Activated CD8-positive, alpha-beta memory T cell treated with anti-CD3 and anti-CD28 coated beads for 24 hours (primary cell): ENCODE measurements around the gene LYRM9.
A peak's percentile ranks its signal among the peaks of the same experiment; 100 is the strongest.
"Not testable (repeated sequence)": the region's sequence is repeated elsewhere in the genome, so short reads cannot be mapped to it uniquely, and the experiment has no call there.

Experiments
- DNase-seq: peaks from one replicate; pipeline ENCODE4 v3.0.0-alpha.2; 2020

LYRM9 gene

GRCh38 chr17:27892866-27893769 lies at the start of gene LYRM9:
Gene LYRM9, minus strand, starts transcription at chr17:27893365. Its CDS starts 10,671 bp downstream, at chr17:27882694.
- peak; percentile 98 for DNase-seq

GRCh38 chr17:27940503-27941428 lies 47.6 kb upstream of the LYRM9 start:
- no peak for DNase-seq

GRCh38 chr17:27939474-27940465 lies 46.6 kb upstream of the LYRM9 start:
- DNase-seq, result no peak

GRCh38 chr17:27938864-27939263 lies 45.7 kb upstream of the LYRM9 start:
- no peak for DNase-seq

GRCh38 chr17:27938241-27938640 lies 45.1 kb upstream of the LYRM9 start:
- no peak for DNase-seq

- DNase-seq, result no peak
Measured at GRCh38 chr17:27937025-27937546, 43.9 kb upstream of the LYRM9 start.

- DNase-seq, result no peak
Measured at GRCh38 chr17:27930000-27930399, 36.8 kb upstream of the LYRM9 start.

GRCh38 chr17:27928587-27928986 lies 35.4 kb upstream of the LYRM9 start:
- DNase-seq, result no peak

GRCh38 chr17:27927781-27928180 lies 34.6 kb upstream of the LYRM9 start:
- no peak for DNase-seq

- no peak for DNase-seq
Measured at GRCh38 chr17:27921599-27921998, 28.4 kb upstream of the LYRM9 start.

GRCh38 chr17:27921077-27921476 lies 27.9 kb upstream of the LYRM9 start:
- DNase-seq, result no peak

GRCh38 chr17:27920569-27920968 lies 27.4 kb upstream of the LYRM9 start:
- no peak for DNase-seq

- DNase-seq, result no peak
Measured at GRCh38 chr17:27919079-27919478, 25.9 kb upstream of the LYRM9 start.

- DNase-seq, result no peak
Measured at GRCh38 chr17:27918498-27918897, 25.3 kb upstream of the LYRM9 start.

- no peak for DNase-seq
Measured at GRCh38 chr17:27917000-27917399, 23.8 kb upstream of the LYRM9 start.

GRCh38 chr17:27915709-27916108 lies 22.5 kb upstream of the LYRM9 start:
- DNase-seq, result no peak

GRCh38 chr17:27914382-27914781 lies 21.2 kb upstream of the LYRM9 start:
- DNase-seq, result no peak

GRCh38 chr17:27912964-27913363 lies 19.8 kb upstream of the LYRM9 start:
- DNase-seq, result no peak

GRCh38 chr17:27912299-27912698 lies 19.1 kb upstream of the LYRM9 start:
- DNase-seq, result not testable (repeated sequence)

GRCh38 chr17:27907976-27908558 lies 14.9 kb upstream of the LYRM9 start:
- DNase-seq, result no peak

- no peak for DNase-seq
Measured at GRCh38 chr17:27906623-27907022, 13.5 kb upstream of the LYRM9 start.

GRCh38 chr17:27906226-27906580 lies 13.0 kb upstream of the LYRM9 start:
- no peak for DNase-seq
